NCI-H1105 (cell line): ENCODE results near the gene ZIC1.

ENCODE experiments used
- DNase-seq: peaks from one replicate; lab custom pipeline; 2025; lab: John Stamatoyannopoulos, UW

Gene ZIC1

DNA sequence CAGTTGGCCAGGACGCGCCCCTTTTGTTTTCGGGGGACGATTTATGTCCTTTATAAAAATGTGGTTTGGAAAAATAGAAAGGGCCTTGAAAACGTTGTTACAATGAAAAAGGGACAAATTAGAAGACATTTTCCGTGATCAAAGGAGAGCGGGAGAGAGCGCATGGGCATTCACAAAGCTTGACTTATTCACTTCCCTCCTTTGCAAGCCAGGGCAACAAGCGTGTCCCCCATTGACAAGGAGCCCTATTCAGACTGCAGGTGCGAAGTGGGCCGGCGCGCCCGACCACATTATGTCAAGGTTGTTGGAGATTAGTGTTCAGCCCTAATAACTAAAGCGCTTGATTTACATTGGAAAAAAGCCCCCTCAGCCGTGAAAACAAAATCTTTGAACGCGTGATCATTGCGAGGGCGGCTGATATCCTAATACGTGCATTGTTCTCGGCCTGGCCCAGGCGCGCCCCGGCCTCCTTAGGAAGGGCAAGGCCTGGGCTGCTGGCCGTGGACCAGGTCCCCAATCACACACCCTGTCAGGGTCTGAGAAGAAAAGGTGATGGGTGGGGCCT lies 28.7 kb upstream of the ZIC1 start:
- no peak for DNase-seq

DNA sequence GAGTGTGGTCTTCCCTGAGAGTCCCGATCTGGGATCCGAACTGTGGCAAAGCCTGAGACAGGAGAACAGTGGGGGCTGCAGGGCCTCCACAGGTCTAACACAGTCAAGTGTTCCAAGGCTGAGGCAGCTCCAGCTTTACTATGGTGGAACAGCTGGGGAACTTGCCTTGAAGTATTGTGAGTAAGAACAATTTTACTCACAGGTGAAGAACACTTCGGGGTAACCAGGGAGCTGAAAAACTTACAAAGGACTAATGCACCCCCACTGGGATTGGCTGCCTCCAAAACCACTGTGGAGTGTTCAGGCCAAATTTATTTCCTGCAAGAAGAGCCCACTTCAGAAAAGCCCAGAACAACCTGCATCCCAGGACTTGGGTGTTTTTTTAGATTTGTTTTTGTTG lies 28.2 kb upstream of the ZIC1 start:
- DNase-seq = no peak

DNA sequence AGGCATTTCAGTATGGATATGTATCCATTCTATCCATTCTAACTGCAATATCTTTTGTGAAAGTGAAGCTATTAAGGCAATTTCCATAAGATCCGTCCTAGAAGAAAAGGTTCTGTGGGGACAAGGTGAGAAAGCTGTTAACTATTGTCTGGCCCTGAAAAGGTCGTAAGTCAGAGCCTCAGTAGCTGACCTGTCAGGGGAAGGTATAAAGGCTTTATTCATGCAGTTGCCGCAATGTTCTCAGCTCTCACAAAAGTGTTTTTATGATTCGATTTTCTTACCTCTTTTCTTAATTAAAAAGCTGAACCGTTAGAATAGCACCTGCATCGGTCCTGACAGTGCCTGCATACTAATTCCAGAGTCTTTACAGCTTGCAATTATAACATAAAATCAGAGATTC lies 27.6 kb upstream of the ZIC1 start:
- DNase-seq = no peak

DNA sequence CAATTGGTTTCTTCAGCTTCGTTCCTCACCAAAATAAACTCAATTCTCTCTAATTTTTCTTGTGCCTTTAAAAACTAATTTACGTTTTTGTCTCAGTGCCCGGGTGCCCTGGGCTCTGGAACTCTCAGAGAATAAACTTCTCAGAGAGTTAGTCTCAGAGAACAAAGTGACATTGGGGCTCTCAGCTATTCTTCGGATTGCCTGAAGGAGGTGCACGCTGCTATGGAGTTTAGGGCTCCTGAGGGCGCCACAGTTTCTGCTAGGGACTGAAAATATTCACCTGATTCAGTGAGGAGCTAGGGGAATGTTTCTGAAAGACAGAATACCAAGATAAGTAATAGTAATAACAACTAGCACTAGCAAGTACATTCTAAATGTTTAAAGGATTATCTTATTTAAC lies 25.5 kb upstream of the ZIC1 start:
- no peak for DNase-seq

DNA sequence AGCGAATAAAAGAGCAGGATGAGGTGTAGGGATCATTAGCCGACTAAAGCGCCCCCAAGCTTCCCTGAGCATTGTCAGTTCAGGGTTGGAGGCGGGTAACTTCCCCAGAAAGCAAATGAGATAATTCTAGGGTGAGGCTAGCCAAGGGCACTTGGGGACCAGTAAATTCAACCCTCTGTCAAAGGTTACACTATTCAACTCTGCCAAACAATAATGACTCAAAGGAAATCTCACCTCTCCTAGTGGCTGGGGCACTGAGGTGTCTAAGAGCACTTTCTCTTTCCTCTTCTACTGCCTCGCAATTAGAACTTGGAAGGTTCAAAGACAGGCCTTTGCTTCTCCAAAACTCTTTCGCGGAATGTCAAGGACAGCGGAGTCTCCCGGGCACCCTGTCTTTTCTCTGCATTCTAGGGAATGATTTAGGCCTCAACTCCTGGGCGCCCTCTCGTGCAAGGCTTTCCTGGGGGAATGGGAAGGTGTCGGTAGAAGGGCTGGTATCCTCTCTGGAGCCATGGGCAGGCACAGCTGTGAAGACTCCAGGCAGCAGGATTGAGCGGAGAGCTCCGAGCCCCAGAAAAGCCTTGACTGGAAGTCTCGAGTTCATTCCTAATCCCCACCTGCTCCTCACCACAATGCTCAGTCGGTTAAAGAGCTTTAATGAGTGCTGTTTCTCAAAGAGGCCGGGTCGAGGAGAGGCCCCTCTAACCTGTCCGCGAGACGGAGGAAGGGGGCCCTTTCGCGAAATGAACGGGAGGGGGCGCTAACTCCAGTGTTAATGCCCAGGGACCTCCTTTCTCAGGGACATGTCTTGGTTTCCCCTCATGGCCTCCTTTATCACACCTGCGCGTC lies 24.7 kb upstream of the ZIC1 start:
- DNase-seq = no peak

DNA sequence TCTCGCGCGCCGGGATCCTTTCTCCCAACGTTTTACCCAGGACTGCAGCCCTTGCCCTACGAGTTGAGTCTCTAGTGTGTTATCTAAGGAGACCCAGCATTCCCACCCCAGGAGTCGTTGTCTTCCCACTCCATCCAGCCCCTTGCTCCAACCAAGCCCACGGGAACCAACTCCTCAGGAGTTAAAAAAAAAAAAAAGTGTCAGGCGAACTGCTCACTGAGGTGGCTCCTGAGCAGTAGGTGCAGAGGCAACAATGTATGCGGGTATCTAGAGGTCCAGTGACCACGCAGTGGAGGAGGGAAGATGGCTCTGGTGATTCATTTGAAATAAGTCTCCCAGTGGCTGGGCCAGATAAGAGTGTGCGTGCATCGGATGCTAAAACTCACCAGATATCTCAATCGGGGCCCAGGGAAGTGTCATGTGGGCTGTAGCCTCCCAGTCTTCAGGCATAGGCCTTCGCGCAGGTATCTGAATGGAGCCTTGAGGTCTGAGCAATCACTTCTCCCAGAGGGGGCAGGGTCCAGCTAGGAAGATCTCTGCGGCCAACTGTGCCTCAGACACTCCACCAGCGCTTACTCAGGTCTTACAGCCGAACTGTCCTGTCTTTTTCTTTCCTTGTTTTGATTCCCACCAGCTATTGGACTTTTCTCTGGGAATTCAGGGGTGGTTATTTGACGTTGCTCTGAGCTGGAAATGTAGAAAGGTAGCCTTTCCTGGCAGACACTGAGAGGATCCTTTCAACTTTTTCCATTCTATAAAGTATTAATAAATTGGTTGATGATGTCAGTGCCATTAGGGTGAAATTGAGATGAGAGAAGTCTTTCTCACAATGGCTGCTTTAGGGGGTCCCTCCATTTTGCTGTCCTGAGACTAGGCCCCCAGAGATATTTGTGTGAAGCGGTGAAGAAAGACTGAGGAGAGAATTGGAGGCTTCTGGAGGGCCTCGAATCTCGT lies 23.8 kb upstream of the ZIC1 start:
- DNase-seq = no peak

DNA sequence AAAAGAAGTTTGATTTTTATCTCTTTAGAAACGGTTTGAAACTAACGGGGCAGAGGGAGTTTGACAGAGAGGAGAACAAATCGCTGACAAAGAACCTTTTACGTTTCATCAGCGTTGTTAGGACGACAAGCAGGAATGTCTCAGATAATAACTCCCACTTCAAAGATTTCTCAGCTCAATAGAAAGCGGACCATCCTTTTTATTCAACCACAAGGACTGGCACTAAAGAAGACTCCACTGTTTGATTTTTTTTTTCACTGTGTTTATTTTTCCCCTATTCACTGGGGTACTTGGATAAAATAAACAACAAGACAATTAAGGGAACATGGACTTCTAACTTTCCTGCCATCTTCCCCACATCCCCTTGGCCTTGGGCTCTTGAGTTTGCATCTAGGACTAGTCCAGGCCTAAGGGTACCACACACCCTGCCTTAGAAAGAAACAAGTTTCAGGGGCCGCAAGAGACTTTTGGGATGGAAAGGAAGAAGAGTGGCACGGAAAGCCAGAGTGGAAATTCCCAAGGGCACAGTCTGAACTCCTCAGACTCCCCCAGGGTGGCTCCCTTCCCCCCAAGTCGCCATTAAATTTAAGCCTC lies 21.8 kb upstream of the ZIC1 start:
- no peak for DNase-seq

DNA sequence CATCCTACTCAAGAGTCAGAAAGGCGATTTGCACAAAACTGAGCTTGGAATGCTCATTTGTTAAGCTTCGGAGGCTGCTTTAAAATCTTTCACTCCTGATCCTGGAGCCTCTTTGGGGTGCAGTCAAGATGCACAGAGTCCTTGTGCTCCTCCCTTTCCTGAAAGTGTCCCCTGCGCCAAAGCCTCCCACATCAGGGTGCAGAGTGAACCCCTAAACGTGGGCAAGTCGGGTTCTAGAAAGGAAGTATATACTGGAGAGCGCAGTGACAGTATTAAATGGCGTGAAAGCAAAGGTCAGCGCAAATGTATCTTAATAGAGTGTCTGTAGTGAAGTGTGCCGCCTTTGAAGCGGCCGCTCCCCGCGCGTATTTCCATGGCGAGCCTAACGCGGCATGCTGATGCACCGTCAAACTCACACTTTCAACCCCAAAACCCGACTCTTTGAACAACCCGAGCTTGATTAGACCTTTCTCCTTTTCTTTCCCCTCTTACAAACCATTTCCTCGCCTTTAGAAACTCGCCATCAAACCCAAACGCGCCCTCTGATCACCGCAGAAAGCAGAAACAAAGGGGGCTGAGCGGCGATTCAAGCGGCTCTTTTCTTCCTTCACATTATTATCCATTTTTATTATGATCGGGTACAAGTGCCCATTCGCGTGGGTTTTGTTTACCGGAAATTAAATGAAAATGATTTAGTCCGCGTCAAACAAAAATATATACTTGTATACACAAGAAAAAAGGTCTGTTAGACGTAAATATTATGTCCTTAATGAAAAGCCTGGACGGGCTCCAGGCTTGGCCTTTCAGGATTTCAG lies 21.1 kb upstream of the ZIC1 start:
- DNase-seq = no peak

DNA sequence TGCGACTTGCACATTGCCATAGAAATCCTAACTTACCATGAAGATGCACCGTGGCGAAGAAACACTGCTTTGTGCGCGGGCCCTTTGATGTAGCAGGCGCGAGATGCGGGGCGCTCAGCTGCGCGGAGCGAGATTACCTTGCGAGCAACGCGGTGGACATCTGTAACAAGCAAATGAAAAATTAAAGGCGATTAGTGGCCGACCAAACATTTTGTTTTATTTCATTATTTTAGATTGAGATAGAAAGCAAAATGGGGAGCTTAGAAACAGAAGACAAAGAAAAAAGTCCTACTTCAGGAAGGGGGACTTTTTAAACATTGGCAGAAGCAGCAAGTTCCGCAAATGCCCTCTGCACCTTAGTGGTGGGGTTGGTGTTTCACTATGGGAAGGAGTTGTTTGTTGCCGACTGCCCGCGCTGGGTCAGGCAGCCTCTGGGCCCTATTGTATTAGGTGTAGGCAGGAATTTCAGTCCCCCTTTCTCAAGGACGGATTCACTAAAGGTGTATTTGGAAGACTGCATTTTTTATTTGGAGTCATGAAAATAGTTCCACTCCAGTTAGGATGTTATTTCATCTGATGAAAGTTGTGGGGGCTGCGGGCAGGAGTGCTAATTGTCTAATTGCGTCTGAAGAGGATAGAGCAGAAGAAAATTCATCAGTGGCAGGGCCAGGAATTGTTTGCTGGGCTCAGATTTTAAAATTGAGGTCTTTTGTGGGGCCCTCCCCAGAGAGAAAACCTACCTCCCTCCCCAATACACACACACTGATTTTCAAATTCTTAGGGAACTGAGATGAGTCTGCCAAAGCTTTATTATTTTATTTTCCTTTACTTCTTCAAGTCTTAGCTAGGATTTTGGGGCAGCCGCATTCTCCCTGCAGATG lies 20.2 kb upstream of the ZIC1 start:
- DNase-seq = no peak

DNA sequence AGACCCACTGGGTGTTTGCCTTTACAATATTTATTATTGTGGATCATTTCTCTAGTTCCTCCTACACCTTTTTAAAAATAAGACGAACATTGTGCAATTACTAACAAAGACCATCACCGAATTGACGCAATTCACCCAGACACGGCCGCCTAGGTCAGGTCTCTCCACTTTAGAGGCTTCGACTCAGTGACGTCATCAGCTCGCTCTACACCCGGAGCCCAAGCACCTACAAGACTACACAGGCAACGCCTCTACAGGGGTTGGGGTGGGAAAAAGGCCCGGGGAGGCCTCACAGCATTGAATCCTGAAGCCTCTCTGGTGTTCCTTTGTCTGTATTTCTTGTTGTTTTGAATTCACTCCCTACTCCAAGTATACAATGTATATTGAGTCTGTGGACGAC lies 19.4 kb upstream of the ZIC1 start:
- no peak for DNase-seq

DNA sequence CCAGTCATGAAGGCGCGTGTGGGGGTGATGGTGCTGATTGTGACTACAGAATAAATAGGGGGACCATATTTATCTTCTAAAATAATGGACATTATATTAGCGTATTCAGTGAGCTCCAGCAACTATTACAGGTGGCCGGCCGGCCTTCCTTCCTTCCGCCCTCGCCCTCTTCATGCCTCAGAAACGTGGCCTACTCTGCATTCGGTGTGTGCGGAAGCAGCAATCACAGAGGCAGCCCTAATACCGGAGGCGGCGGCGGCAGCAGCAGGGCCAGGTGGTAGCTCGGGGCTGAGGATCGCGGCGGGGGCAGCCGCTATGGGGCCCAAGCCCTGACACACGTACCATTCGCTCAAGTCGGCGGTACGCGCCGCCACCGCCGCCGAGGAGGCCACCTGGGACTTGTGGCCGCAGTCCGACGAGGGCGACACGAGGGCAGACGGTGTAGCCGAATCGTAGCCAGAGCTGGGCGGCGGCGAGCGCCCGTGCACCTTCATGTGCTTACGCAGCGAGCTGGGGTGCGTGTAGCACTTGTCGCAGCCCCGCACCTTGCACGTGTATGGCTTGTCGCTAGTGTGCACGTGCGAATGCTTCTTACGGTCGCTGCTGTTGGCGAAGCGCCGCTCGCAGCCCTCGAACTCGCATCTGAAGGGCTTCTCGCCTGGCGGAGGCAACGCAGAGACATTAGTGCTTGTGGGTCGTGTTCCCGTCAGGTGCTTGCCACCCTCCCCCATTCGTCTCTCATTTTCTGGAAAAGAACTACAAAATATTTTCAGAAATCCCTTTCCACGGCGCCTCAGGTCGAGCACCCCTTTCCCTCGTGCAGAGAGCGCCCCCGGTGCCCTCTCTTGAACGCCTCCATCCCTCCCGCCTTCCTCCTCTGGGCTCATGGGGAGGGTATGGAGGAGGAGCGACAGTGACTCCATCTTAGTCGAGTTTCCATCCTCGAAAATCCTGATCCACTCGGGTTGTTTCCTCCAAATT lies 18.3 kb upstream of the ZIC1 start:
- no peak for DNase-seq

DNA sequence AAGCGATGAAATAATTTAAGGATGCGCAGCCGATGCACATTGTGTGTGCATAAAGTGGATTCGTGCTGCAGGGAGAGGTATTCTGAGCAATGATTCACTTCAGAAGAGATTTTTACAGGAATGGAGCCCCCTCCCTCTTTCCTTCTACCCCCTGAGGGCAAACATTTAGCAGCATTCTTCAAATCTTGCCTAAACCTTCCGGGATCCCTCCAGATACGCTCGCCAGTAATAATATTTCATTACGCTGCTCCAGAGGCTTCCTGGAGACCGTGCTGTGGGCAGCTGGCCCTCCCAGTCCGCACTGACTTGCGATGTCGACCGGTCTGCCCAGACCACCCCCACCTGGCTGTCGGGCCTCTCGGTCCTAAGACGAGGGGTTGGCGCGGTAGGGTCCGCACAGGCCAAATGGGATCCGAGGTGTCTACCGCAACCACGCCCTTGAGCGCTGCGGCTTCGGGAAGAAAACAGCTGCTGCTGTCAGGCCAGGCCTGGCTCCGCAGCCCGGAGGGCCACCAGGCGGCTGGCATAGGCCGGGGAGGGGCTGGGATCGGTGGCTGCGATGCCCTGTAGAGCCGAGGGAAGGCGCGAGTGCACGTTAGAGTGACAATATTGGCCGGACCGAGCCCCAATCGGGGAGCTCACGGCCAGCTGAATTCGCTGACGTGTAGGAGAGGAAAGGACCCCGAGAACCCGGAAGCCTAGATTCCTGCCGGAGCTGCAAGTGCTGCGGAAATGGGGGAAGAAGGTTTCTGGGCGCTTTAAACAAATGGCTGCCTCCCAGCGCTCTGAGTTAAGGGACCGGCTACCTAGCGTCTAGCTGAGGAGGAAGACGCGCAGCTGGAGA lies 17.2 kb upstream of the ZIC1 start:
- DNase-seq = no peak

DNA sequence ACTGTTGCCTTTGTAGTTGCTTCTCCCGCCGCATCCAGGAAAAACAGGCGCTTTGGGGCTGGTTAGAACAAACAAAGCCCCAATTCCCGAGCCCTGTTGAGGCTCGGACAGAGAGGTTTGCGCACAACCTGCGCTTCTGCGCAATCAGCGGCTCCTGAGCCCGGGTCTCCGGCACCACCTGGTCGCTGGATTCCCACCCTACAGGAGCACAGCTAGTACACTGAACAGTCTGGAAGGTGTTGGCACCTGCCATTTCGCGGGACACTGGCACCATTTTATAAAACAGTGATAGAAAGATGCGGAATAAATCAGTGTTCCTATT lies 16.6 kb upstream of the ZIC1 start:
- DNase-seq = no peak

DNA sequence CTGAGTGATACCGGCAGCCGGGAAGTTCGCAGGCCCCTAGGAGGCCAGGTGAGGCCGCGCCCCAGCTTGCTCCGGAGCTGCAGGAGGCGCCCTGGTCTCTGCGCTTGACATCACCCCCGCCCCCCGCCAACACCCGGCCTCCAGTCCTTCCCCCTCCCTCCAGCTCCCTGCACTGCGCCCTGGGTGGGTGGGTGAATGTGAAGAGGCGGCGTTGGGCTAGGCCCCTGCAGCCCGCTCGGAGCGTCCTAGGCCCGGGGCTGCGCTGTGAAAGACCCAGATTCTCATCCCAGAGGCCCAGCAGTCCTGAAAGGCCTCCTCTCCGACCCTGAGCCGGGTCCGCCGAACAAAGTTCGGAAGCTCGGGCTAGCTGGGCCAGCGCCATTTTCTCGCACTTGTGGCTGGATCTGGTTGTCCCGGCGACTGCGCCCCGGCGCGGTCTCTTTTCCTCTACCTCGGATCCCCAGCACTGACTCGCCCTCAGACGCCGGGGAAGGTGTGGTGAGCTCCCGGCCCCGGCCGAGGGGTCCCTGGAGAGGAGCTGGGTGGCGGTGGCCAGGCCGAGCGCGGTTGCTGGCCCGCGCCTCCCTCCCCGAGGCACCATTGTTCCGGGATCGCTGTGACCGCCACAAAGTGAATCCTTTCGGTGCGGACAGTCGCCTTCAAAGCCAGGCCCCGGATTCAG lies 15.8 kb upstream of the ZIC1 start:
- peak; percentile 67 for DNase-seq

DNA sequence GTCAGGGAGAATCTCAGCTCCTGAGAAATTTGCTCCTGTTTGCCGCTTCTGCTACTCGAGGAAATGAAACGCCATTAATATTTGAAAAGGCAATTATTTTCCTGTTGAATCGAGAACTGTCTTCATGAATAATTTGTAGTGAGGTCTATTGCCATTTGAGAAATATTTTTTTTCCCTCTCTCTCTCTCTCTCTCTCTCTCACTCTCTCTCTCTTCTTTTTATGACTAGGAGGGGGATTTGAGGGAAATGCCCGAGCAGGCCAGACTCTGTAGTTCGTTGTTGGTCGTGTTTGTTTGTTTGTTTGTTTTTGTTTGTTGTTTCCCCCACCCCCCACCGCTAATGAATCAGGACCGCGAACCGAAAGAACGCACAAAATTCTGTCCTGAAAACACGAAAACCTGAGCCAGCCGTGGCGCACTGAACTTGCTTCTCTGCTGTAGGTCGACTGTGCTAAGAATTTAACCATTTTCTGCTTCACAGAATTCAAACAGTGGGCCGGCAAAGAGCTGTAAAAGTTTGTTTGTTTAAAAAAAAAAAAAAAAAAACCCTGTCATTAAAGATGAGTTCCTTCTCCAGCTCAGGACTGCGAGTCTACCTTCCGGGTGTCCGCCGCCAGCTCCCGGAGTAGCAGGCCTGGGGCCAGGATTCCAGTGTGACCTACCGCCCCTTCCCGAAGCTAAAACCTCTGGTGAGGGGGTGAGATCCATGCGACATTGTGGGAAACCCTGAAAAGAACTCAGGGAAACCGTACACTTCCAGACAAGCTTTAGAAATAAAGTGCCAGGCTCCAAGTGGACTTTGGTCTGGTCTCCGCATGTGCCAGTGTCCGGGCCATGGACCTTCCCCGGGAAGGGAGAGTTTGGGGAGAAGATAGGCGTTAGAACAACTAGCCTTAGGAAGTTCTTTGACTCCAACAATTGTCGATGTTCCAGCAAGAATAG lies 15.0 kb upstream of the ZIC1 start:
- DNase-seq = no peak

DNA sequence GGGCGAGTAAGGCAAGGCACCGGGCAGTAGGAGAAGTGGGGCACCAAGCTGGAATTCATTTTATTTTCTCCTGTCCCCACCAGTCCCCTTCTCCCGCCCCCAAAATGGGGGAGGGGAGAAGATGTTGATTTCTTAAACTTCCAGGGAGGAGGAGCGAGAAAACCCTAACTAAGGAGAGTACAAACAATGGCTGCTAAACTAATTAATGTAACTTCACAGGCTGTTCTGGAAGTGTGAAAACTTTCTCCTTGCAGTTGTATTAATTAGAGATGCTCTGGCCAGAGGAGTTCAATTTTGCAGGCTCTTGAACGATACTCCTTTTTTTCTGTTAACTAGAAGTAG lies 14.3 kb upstream of the ZIC1 start:
- no peak for DNase-seq
